GM21423 (cell line): ENCODE data around the gene BST1.
"Not testable (repeated sequence)": the region's sequence is repeated elsewhere in the genome, so short reads cannot be mapped to it uniquely, and the experiment has no call there.

Experiments
- ATAC-seq: cut with Tn5 transposase; IDR thresholded peaks from one replicate; pipeline ENCODE4 v1.9.1; 2021; ENCODE audit warnings: mild to moderate bottlenecking, moderate library complexity; ENCODE audit not compliant: unreplicated experiment

Gene BST1

DNA sequence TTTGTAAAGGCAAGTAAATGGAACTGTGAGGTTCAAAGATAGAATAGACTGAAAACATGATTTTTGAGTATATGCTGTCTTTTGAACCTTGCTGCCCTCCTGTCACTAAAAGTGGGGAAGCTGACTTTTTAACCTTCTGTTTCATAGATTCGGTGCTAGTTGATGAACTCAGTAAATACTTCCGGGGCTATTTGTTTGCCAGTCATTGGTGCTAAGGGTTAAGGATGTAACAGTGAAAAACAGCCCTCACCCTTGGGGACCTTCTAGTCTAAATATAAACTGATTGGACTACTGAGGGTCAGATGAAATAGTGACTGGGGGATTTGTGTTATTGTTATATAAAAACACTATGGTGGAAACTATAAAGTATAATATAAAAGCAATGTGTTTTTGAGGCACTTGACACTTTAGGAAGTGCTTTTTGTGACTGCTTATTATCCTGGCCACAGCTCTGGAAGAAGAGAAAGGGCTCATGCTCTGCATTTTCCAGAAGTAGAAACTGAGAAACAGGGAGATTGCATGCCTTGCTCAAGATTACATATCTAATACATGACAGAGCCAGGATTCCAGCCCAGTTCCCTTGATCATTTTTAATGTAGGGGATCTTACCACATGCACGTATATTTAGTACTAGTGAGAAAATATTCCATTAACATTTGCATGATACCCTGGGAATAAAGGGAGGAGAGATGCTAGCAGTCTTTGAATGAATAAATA lies 3.9 kb downstream of the BST1 start:
- ATAC-seq = no peak

GRCh38 chr4:15707363-15707715 lies 4.5 kb downstream of the BST1 start:
- ATAC-seq = no peak

GRCh38 chr4:15711762-15712161 lies 8.9 kb downstream of the BST1 start:
- no peak for ATAC-seq

DNA sequence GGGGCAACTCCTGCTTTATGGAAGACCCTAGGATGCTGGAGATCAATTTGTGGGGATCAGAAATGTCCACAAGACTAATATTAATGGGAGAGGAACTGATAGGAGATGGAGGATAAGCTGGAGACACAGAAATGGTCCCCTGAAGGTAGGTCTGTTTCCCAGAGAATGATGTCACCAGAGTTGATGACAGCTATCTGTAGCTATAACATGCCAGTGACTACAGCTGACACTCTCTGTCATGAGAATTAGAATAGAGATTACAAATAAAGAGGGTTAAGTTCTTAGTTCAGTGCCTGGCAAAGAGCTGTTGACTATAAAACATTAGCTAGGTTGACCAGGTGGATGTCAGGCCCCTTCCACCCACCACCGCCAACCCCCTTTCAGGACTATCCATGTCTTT lies 9.3 kb downstream of the BST1 start:
- no peak for ATAC-seq

DNA sequence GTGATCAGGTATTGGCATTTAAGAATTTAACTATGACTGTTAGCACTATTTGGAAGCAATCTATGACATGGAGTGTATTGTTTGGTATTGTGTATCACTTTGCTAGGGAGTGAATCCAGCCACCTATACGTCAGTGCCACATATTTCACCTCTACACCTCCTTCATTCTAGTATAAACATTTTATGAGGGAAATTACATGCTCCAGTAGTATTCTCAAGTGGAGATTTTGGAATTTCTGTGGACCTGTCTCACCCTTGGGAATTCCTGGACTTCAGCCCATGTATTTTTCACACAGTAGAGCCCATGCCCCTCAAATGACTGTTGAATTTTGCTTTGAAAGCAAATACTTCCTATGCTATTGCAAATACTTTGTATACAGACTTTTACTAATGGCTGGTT lies 11.3 kb downstream of the BST1 start:
- no peak for ATAC-seq

DNA sequence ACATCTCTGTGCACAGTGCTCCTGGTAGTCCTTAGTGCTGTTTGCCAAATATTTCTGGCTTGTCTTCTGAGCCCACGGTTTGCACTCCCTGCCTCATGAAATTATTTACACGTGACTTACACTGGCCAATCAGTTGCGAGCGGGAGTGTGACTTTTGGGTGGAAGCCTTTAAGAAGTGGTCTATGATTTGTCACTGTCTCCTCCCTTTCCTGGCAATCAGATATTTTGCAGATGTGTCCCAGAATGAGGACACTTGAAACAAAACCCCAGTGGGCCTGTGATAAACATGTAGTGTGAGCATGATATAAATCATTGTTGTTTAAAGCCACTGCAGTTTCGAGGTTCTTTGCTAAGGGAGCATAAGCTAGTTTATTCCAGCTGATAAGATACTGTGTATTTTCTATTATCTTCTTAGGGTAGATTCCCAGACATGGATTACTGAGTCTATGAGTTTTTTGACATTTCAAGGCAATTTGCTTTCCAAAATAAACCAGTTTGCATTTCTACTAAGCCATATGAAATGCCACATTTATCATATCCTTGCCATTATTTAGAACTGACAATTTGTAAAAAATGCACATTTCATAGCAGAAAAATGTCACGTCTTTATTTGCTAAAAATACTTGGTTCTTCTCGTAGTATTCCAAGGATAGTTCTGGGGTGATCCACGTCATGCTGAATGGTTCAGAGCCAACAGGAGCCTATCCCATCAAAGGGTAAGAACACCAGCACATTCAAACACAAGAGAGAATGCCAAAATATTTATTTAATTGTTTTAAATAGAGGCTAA lies 12.0 kb downstream of the BST1 start:
- no peak for ATAC-seq

- no peak for ATAC-seq
Measured at GRCh38 chr4:15716115-15716514, 13.2 kb downstream of the BST1 start.

DNA sequence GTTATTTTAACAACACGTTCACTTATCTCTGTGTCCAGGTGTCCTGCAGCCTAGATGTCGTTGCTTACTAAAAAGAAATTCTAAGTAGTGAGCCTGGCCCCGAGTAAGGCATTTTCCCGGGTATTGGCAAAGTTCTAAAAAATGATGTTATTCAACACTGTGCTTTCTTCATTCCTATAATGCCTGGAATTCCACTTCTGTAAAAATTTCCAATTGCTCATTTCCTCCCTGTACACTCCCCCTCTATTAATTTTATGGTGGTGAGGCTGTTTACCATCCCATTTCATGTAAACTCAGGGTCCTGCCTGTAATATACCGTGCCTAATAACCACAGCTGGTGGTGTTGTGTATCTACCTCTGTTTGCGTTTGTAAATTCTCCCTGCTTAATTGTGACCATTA lies 14.2 kb downstream of the BST1 start:
- ATAC-seq = no peak

DNA sequence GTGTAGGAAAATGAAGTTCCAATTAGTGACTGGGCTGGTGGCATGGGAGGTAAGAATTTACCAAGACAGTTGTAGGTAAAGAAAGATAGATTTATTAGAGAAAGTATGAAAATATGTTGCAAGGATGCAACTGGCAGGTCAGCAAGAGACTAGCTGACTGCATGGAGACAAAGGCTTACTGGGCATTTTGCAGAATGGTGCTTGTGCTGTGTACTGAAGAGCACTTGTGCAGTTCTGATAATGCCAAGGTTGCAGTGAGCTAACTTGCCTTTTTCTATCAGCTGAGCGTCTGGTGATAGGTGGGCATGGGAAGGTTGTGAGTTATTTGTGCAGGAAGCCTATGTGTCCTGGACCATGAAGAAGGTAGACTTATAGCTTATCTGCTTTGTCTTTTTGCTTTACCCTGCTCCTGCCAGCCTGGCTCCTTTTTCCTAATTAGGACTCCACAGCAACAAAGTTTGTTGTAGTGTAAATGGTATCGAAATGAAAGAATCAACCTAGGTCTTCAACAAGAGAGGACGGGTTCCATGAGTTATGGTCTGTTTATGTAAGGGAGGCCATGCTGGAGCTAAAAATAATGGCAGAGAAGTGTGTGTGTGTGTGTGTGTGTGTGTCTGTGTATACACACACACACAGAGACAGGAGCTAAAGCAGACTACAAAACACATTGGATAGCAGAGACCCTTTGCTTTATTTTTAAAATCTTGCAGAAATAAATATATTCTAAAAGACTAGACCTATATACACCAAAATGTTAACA lies 15.0 kb downstream of the BST1 start:
- no peak for ATAC-seq

GRCh38 chr4:15718465-15718864 lies 15.6 kb downstream of the BST1 start:
- ATAC-seq = no peak

DNA sequence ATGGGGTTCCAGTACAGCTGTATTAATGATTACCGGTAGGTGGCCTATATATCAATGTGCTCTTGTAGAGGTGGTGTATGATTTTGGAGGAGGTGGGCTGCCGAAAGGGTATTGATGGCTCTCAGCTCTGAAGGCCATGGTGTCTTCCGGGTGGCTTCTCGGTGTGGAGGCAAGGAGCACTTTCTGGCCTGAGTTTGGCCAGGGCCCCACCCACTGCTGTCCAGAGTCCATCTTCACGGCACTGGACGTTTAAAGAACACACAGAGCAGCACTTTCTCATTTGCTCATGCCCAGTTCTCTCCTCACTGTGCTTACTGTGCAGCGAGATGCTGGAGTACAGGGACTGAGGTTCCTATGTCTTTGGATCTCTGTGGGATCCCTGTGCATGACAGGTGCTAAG lies 16.1 kb downstream of the BST1 start:
- ATAC-seq = no peak

GRCh38 chr4:15719506-15719905 lies 16.6 kb downstream of the BST1 start:
- ATAC-seq = no peak

DNA sequence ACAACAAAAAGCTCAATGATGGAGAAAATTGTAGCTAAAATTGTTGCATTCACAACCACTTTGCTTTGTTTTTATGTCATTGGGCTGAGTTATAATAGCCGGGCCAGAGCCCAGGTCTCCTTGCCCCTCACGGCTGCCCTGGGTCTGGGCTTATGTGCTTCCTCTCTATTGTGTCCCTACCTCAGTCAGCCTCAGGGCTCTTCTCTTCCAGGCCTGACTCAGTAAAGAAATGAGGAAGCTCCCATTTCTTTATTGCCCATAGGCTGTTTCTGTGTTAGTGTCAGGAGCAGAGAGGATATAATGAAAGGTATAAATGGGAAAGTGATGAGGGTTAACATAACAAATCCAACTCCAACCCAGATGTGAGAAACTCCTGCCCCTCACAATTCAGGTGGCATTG lies 18.0 kb downstream of the BST1 start:
- ATAC-seq = no peak

GRCh38 chr4:15725608-15726007 lies 22.7 kb downstream of the BST1 start:
- ATAC-seq = no peak

DNA sequence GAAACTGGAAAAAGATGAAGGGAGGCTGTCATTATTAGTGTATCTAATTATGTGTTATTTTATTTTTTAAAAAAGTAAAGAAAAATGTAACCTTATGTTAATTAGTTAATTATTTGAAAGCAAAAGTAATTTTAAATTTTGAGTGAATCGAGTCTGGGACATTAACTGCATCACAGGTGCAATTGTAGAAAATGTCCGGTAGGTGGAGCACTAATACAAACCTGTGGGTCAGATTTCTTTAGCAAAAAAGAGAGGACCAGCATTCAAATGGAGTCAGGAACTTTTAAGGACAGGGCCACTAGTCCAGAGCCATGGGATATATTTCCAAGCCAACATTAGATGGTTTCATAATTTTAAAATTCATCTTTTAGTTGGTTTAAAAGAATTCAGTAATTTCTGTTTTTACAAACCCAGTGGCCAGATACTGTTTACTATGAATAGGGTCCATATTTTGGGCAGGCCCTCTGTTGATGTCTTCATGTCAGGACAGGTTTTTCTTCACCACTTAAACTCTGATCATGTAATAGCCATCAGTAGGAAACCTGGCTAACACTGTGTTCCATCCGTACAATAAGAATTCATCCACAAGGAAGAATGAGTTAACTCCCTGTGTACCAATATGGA lies 27.2 kb downstream of the BST1 start:
- peak; percentile 66 for ATAC-seq

DNA sequence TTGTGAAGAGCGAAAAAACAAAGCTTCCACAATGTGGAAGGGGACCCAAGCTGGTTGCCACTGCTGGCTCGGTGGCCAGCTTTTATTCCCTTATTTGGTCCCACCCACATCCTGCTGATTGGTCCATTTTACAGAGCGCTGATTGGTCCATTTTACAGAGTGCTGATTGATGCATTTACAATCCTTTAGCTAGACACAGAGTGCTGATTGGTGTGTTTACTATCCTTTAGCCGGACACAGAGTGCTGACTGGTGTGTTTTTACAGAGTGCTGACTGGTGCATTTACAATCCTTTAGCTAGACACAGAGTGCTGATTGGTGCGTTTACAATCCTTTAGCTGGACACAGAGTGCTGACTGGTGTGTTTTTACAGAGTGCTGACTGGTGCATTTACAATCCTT lies 30.2 kb downstream of the BST1 start:
- ATAC-seq = not testable (repeated sequence)

- ATAC-seq = no peak
Measured at GRCh38 chr4:15735536-15735935, 32.7 kb downstream of the BST1 start.

- ATAC-seq = no peak
Measured at GRCh38 chr4:15736514-15737050, 33.7 kb downstream of the BST1 start.

GRCh38 chr4:15737255-15737654 lies 34.4 kb downstream of the BST1 start:
- no peak for ATAC-seq

DNA sequence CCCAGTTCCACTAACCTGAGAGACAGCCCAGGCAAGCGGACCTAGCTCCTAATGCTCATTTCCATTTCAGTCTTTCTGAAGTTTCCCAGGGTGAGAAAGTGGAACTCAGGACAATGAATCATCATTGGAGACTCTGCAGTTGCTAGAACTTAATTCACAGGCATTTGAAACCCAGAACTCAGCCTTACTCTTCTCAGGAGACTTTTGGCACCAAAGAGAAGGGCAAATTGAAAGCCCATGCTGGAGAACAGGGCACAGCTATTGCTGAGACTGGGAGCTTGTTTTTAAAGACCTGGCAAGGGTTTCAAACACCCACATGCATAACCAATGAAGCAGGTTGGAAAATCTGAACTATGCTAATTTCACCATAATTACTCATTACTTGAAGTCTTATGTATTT lies 36.0 kb downstream of the BST1 start:
- no peak for ATAC-seq

DNA sequence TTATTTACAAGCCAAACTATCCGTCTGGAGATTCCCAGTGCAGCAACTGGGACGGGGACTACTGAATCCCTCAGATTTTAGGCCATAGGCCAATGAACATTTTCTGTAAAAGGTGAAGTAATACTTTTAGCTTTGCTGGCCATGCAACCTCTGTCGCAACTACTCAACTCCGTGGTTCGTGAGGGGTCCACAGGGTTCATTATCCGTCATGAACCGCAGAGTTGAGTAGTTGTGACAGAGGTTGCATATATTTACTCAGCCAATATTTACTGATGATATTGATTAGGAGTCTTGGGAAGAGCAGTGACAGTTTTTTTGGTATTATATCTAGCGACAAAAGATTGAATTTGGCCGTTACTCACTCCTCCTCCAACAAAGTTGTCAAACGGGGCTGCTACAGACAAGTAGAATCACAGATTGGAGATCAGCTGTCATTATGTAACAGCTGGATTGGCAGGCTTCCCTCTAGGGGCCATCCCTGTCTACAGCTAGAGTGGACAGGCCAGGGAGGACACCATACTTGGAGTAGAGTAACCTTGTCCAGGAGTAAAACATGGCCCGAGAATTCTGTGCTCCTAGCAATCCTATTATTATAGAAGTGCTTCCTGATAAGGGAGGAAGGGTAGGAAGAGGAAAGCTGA lies 38.0 kb downstream of the BST1 start:
- ATAC-seq = no peak
